Transverse colon (tissue), 4 donors: ENCODE measurements around the gene MCTP2. TPM values are rescaled to one million over a fixed set of nuclear protein-coding genes. Genes with fewer than 3 reads are reported as not detected.

ENCODE experiments used
- DNase-seq: peaks from one replicate; pipeline ENCODE4 v3.0.0-alpha.2; 2019
- H3K27ac ChIP-seq, 4 donors: fragments of 200-600 bp; sonication (generic); 2 replicates each; pipeline ENCODE4 v1.5.1; 2016 to 2018; ENCODE audit warnings: inconsistent platforms in 4 of 4
- H3K27me3 ChIP-seq: fragments of 200-600 bp; sonication (generic); 2 replicates; pipeline ENCODE4 v1.5.1; 2017; ENCODE audit warnings: inconsistent platforms
- H3K36me3 ChIP-seq, 4 donors: fragments of 200-600 bp; sonication (generic); 2 replicates each; pipeline ENCODE4 v1.5.1; 2017 to 2019; ENCODE audit warnings: inconsistent platforms in 4 of 4
- H3K4me1 ChIP-seq, 4 donors: fragments of 200-600 bp; sonication (generic); 2 replicates each; pipeline ENCODE4 v1.5.1; 2017 to 2020; ENCODE audit warnings: inconsistent platforms in 4 of 4
- H3K4me3 ChIP-seq, 4 donors: fragments of 200-600 bp; sonication (generic); 1 replicate in 1 of 4; 2 replicates in 3 of 4; pipeline versions ENCODE4 v1.5.1 to v1.6.1; 2017 to 2019; ENCODE audit warnings: inconsistent platforms in 4 of 4
- H3K9me3 ChIP-seq, 2 donors: fragments of 200-600 bp; sonication (generic); 2 replicates each; pipeline ENCODE4 v1.5.1; 2017 to 2019; ENCODE audit warnings: inconsistent platforms in 2 of 2
- EP300 ChIP-seq: sonication (generic); formaldehyde crosslinking; IDR thresholded peaks from one replicate; pipeline ENCODE4 v1.6.1; 2017; ENCODE audit warnings: antibody characterized with exemption, low read depth
- POLR2A ChIP-seq: fragments of 450-650 bp; IDR thresholded peaks from one replicate; pipeline ENCODE4 v1.6.1; 2016; ENCODE audit warnings: antibody characterized with exemption, mild to moderate bottlenecking, moderate library complexity
- POLR2AphosphoS5 ChIP-seq, 3 donors: sonication (generic); formaldehyde crosslinking; IDR thresholded peaks; one replicate each; pipeline ENCODE4 v1.6.1; 2016; ENCODE audit warnings: antibody characterized with exemption in 3 of 3
- WGBS, 2 donors: methylation state at CpG; one replicate each; pipeline ENCODE4 v1.1.5; 2018; ENCODE audit warnings: low coverage in 1 of 2; 5-methylcytosine and 5-hydroxymethylcytosine counted together
- in situ Hi-C, 4 donors: fragments of 200-750 bp; cut with MboI; loops; one replicate each; pipeline versions ENCODE4 v1.15.0 to v1.15.1; 2017; ENCODE audit warnings: low sequenced_read_pairs in 3 of 4, low pct_ligation_motif_present in 1 of 4, low pct_unique_long_range_greater_than_20kb in 1 of 4
- intact Hi-C: fragments of 100-400 bp; cut with DNase I; formaldehyde crosslinking; loops from one replicate; pipeline ENCODE4 v1.15.1; 2023; ENCODE audit warnings: low total_unique reads
- total RNA-seq, 4 donors: library from RNA; depleted of rRNA; stranded (reverse); fragments of >200 nt; gene quantifications; one replicate each; pipeline ENCODE4 v1.1.0, GENCODE V29; 2016
- TF ChIP-seq, protein P1 (sequence below), 5 experiments: fragments of 200-600 bp in 3 of 5; fragments of 450-650 bp in 2 of 5; sonication (generic) in 3 of 5; IDR thresholded peaks; 1 replicate in 2 of 5; 2 replicates in 3 of 5; pipeline ENCODE4 v1.5.1; 2016 to 2017; ENCODE audit warnings: antibody characterized with exemption in 5 of 5, inconsistent platforms in 3 of 5, mild to moderate bottlenecking in 2 of 5, moderate library complexity in 1 of 5

The MCTP2 gene
- total RNA-seq, 4 donors from 2014 or later = 108 to 409 (median 144) TPM

DNA sequence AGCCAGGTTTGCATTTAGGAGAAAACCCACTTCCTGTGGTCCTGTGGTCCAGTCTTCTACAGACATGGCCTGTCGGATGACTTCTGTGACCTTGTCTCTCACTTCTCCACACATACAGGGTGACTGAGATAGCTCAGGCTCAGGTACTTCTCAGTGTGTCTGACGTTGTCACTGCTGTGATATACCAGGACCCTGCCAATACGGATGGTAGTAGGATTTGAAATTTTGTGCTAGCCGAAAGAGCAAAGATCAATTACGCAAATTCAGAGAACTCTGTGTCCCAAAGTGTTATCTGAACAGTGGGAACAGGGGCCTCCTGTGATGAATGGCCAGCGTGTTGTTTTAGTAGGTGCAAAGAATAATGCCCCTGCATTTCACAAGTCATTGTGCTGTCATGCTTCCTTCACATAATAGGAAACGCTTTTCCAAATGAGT is 128.9 kb downstream of the MCTP2 start:
- TF ChIP-seq POLR2A (no peak), EP300 (no peak), POLR2AphosphoS5 (IDR thresholded peaks at IDR 0.05) (no peak)
- TF ChIP-seq, protein P1, sequence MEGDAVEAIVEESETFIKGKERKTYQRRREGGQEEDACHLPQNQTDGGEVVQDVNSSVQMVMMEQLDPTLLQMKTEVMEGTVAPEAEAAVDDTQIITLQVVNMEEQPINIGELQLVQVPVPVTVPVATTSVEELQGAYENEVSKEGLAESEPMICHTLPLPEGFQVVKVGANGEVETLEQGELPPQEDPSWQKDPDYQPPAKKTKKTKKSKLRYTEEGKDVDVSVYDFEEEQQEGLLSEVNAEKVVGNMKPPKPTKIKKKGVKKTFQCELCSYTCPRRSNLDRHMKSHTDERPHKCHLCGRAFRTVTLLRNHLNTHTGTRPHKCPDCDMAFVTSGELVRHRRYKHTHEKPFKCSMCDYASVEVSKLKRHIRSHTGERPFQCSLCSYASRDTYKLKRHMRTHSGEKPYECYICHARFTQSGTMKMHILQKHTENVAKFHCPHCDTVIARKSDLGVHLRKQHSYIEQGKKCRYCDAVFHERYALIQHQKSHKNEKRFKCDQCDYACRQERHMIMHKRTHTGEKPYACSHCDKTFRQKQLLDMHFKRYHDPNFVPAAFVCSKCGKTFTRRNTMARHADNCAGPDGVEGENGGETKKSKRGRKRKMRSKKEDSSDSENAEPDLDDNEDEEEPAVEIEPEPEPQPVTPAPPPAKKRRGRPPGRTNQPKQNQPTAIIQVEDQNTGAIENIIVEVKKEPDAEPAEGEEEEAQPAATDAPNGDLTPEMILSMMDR (IDR thresholded peaks at IDR 0.05) = no peak
- intact Hi-C loops (no loop called here), in situ Hi-C loops (no loop called here)
- Histone ChIP-seq H3K4me3 (no peak overlapping the region), H3K9me3 (no peaks in the 10 kb centered on the region), H3K36me3 (peaks cover 0 to 17% (median 0%) of the 10 kb centered on the region in 4 donors), H3K27ac (no peak overlapping the region), H3K4me1 (no peaks in the 10 kb centered on the region), H3K27me3 (no peaks in the 10 kb centered on the region)
- WGBS, 2 donors = 85 to 93% methylated on average over 5 to 7 of the region's 7 CpGs
- no peak for DNase-seq

DNA sequence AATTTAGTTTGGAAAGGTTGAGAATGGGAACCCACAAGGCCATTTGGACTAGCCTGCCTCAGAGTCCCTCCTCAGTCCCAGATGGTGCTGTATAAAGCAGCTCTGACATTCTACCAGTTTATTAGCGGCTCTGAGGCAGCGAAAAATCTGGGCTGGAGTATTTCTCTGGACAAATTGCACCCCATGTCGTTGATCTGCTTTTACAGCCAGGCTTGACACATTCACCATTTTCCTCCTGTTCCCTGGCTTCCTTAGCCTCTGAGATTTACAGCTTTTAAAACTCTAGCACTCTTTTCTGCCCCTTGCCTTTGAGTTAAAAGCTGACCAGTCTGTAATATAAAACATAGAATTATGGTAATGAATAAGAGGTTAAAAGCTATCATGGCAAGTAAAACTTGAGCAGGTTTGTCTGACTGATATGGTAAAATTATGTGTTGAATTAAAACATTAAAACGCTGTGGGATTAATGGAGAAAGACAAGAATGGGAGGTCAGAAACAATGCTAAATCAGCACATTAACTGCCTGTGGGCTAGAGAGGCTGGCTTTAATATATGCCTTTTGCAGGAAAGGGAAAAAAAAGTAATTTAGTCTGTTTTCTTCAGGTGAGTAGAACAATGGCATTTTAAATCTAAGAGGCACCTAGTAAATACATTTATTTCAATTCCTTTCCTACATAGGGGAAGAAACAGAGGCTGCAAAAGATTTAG is 131.2 kb downstream of the MCTP2 start:
- no peaks in the 10 kb centered on the region for H3K27me3 ChIP-seq
- H3K27ac ChIP-seq = no peak overlapping the region
- H3K4me3 ChIP-seq = no peak overlapping the region
- TF ChIP-seq POLR2AphosphoS5 (IDR thresholded peaks at IDR 0.05) (no peak), EP300 (no peak)
- H3K9me3 ChIP-seq = no peaks in the 10 kb centered on the region
- H3K36me3 ChIP-seq = peaks cover 0 to 18% (median under 1%) of the 10 kb centered on the region in 4 donors
- no peaks in the 10 kb centered on the region for H3K4me1 ChIP-seq
- in situ Hi-C loops = no loop called here
- intact Hi-C loops = no loop called here
- DNase-seq = no peak
- 78 to 83% methylated on average over 4 of the region's 4 CpGs for WGBS, 2 donors

DNA sequence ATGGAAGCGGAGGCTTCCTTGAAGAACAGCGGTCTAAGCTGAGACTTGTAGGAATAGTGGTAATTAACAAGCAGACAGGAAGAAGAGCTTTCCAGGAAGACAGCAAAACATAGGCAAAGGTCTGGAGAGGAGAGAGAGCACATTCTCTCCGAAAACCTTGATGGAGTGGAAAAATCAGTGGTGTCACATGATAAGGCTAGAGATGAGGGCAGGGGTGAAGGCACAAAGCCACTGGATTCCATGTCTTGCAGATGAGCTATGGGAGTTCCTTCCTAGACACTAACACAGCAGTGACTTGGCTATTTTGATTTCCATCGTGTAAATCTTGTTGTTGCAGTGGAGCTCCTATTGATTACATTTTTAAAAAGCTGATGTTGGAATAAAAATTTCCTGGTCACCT is 132.0 kb downstream of the MCTP2 start:
- no peak for DNase-seq
- H3K27me3 ChIP-seq = no peaks in the 10 kb centered on the region
- in situ Hi-C loops (no loop called here), intact Hi-C loops (no loop called here)
- TF ChIP-seq EP300 = no peak
- TF ChIP-seq, protein P1 (IDR thresholded peaks at IDR 0.05) = no peak
- TF ChIP-seq POLR2AphosphoS5 (IDR thresholded peaks at IDR 0.05) = no peak
- no peak for TF ChIP-seq POLR2A
- H3K4me3 ChIP-seq = no peak overlapping the region
- peaks cover 0 to 22% (median 5%) of the 10 kb centered on the region in 4 donors for H3K36me3 ChIP-seq
- H3K4me1 ChIP-seq = no peaks in the 10 kb centered on the region
- no peak overlapping the region for H3K27ac ChIP-seq
- WGBS, 2 donors = 84 to 100% methylated on average over 3 to 4 of the region's 4 CpGs
- no peaks in the 10 kb centered on the region for H3K9me3 ChIP-seq

DNA sequence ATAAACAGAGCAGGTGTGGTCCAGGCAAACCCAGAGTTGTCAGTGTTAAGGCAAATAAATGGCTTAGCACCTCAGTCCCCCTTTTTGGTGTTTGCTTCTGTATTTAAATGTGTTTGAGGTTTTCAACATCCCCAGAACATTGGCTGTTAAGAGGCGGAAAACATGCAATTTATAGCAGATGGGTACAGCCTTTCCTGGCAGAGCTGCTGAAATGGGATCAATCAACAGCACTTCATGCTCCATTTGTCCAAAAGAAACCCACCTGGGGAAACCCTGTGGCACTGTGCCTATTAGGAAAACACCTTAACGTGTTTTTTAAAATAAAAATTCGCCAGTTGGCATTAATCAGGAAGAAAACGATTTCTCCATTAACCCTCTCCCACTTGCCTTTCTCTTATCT is 135.4 kb downstream of the MCTP2 start:
- H3K4me3 ChIP-seq = no peak overlapping the region
- 58 to 85% methylated on average over 3 to 4 of the region's 4 CpGs for WGBS, 2 donors
- H3K27me3 ChIP-seq = no peaks in the 10 kb centered on the region
- in situ Hi-C loops (no loop called here), intact Hi-C loops (no loop called here)
- H3K9me3 ChIP-seq = no peaks in the 10 kb centered on the region
- peaks cover 0 to 33% (median 7%) of the 10 kb centered on the region in 4 donors for H3K36me3 ChIP-seq
- TF ChIP-seq, protein P1 (IDR thresholded peaks at IDR 0.05) = no peak
- TF ChIP-seq EP300 (no peak), POLR2AphosphoS5 (IDR thresholded peaks at IDR 0.05) (no peak), POLR2A (no peak)
- no peak overlapping the region for H3K27ac ChIP-seq
- no peak for DNase-seq
- H3K4me1 ChIP-seq = no peaks in the 10 kb centered on the region
